ENCODE measurements around the gene HELLS.

GRCh38 chr10:94632954-94633353, 87.4 kb downstream of the HELLS start:
- no peak for TF ChIP-seq CTCF (IDR thresholded peaks at IDR 0.05)
- TF ChIP-seq POLR2AphosphoS5 (IDR thresholded peaks at IDR 0.05), result no peak
- TF ChIP-seq POLR2A (IDR thresholded peaks at IDR 0.05; ENCODE audit: low read depth), result no peak
- no peak for TF ChIP-seq EP300 (IDR thresholded peaks at IDR 0.05)

Measured in esophagus muscularis mucosa (tissue), 4 donors.